Measurements from ENCODE around the gene JUP. TPM values are rescaled to one million over a fixed set of nuclear protein-coding genes. Genes with fewer than 3 reads are reported as not detected.

Gene JUP
- total and polyA plus RNA-seq, 2 of the 13 experiments (the other 11 are each of a cell fraction or from before 2014, with no cell fraction given), result 12.1 to 20.6 TPM

- TF ChIP-seq MTA3 (CRISPR knock-in tag; IDR thresholded peaks at IDR 0.05), result no peak
- 0 out of 2 replicates have a peak, but pooled peaks have one; percentile 36 for TF ChIP-seq E2F5 (CRISPR knock-in tag; conservative IDR thresholded peaks at IDR 0.05)
- TF ChIP-seq GLI4 (CRISPR knock-in tag; IDR thresholded peaks at IDR 0.05; ENCODE audit: borderline replicate concordance), result no peak
- 0 out of 2 replicates have a peak, but pooled peaks have one; percentile 36 for TF ChIP-seq ZNF331 (CRISPR knock-in tag; IDR thresholded peaks at IDR 0.05)
- no peak for TF ChIP-seq ARHGAP35 (CRISPR knock-in tag; IDR thresholded peaks at IDR 0.05; ENCODE audit: borderline replicate concordance)
- no peak; the same call in 1 of the 2 replicates for TF ChIP-seq ZNF607 (CRISPR knock-in tag; IDR thresholded peaks at IDR 0.05; ENCODE audit: borderline replicate concordance)
- TF ChIP-seq POLR2A (IDR thresholded peaks at IDR 0.05; ENCODE audit: insufficient read depth in 1 of 2, low read depth in 2 of 2, low read length in 2 of 2), result no peak; a peak in 2 of 4 replicates
- TF ChIP-seq ZBED4 (CRISPR knock-in tag; IDR thresholded peaks at IDR 0.05; ENCODE audit: borderline replicate concordance), result no peak
- no peak for TF ChIP-seq YEATS4 (CRISPR knock-in tag; IDR thresholded peaks at IDR 0.05; ENCODE audit: borderline replicate concordance)
- TF ChIP-seq IRX3 (CRISPR knock-in tag; IDR thresholded peaks at IDR 0.05; ENCODE audit: borderline replicate concordance, low read depth), result 0 out of 2 replicates have a peak, but pooled peaks have one; percentile 15
- no peak for TF ChIP-seq ZXDC (CRISPR knock-in tag; IDR thresholded peaks at IDR 0.05)
- TF ChIP-seq ZNF576 (CRISPR knock-in tag; IDR thresholded peaks at IDR 0.05), result no peak; the same call in 1 of the 2 replicates
- peak; percentile 77 for TF ChIP-seq PAXIP1 (CRISPR knock-in tag; conservative IDR thresholded peaks at IDR 0.05)
- no peak for TF ChIP-seq TSC22D2 (CRISPR knock-in tag; IDR thresholded peaks at IDR 0.05; ENCODE audit: borderline replicate concordance)
Measured at GRCh38 chr17:41800601-41801373, 14.3 kb upstream of the JUP start (continued).
